Measurements from ENCODE around the gene CNEP1R1.

The CNEP1R1 gene

GRCh38 chr16:50061326-50061725, 36.3 kb downstream of the CNEP1R1 start:
- no peak for TF ChIP-seq POLR2AphosphoS5 (IDR thresholded peaks at IDR 0.05; ENCODE audit: low read depth)
- no peak for TF ChIP-seq REST (IDR thresholded peaks at IDR 0.05; ENCODE audit: insufficient replicate concordance, low read depth)
- TF ChIP-seq CTCF (IDR thresholded peaks at IDR 0.05; ENCODE audit: insufficient read depth, low read length) = no peak
- no peak for TF ChIP-seq GABPA (IDR thresholded peaks at IDR 0.05; ENCODE audit: low read depth)
- TF ChIP-seq SPI1 (IDR thresholded peaks at IDR 0.05; ENCODE audit: borderline replicate concordance, low read depth) = no peak
- no peak for DNase-seq (ENCODE audit: low read depth in 1 of 2, low spot score in 1 of 2)
- Histone ChIP-seq H3K4me3 (replicated peaks; ENCODE audit: insufficient read depth, low read length) (no peak overlapping the region), H3K27me3 (ENCODE audit: insufficient read depth, poor library complexity, severe bottlenecking) (no peaks in the 10 kb centered on the region), H3K27ac (replicated peaks) (no peak overlapping the region)

- no peaks in the 10 kb centered on the region for H3K27me3 ChIP-seq (ENCODE audit: insufficient read depth, poor library complexity, severe bottlenecking)
- DNase-seq (ENCODE audit: low read depth in 1 of 2, low spot score in 1 of 2) = no peak
- peak overlapping the region; percentile 90 for H3K27ac ChIP-seq (replicated peaks)
- TF ChIP-seq CTCF (IDR thresholded peaks at IDR 0.05; ENCODE audit: insufficient read depth, low read length) (no peak), POLR2AphosphoS5 (IDR thresholded peaks at IDR 0.05; ENCODE audit: low read depth) (no peak), GABPA (IDR thresholded peaks at IDR 0.05; ENCODE audit: low read depth) (no peak), SPI1 (IDR thresholded peaks at IDR 0.05; ENCODE audit: borderline replicate concordance, low read depth) (no peak), REST (IDR thresholded peaks at IDR 0.05; ENCODE audit: insufficient replicate concordance, low read depth) (no peak)
- peak overlapping the region; percentile 98 for H3K4me3 ChIP-seq (replicated peaks; ENCODE audit: insufficient read depth, low read length)
Measured at GRCh38 chr16:50065241-50065623, 40.2 kb downstream of the CNEP1R1 start.

- no peaks in the 10 kb centered on the region for H3K27me3 ChIP-seq (ENCODE audit: insufficient read depth, poor library complexity, severe bottlenecking)
- TF ChIP-seq GABPA (IDR thresholded peaks at IDR 0.05; ENCODE audit: low read depth) (no peak), REST (IDR thresholded peaks at IDR 0.05; ENCODE audit: insufficient replicate concordance, low read depth) (no peak), POLR2AphosphoS5 (IDR thresholded peaks at IDR 0.05; ENCODE audit: low read depth) (peak; percentile 62; the same call in 1 of the 2 replicates)
- peak; percentile 85 to 94 for DNase-seq (ENCODE audit: low read depth in 1 of 2, low spot score in 1 of 2)
- H3K27ac ChIP-seq (replicated peaks) = peak within 1 kb of the TSS; percentile 90
- H3K4me3 ChIP-seq (replicated peaks; ENCODE audit: insufficient read depth, low read length) = peak within 1 kb of the TSS; percentile 98
Measured at GRCh38 chr16:50065624-50066481, 40.8 kb downstream of the CNEP1R1 start, which contains the start of gene HEATR3. Gene HEATR3 (plus strand): TSS chr16:50065970. CDS start chr16:50066132, 162 bp downstream.

Measured in HL-60 (cell line).